Right ventricle myocardium inferior (tissue), 1 donor: ENCODE measurements around the gene LRP8. TPM values are rescaled to one million over a fixed set of nuclear protein-coding genes. Genes with fewer than 3 reads are reported as not detected.

ENCODE experiments used
- ATAC-seq: fragments of 200-7000 bp; cut with Tn5 transposase; one replicate; pipeline ENCODE4 v1.9.1; 2020; ENCODE audit warnings: mild to moderate bottlenecking, moderate library complexity
- DNase-seq: peaks from one replicate; pipeline ENCODE4 v3.0.0; 2021; ENCODE audit errors: missing footprints
- intact Hi-C: fragments of 100-400 bp; cut with DNase I; formaldehyde crosslinking; loops from one replicate; pipeline ENCODE4 v1.11.0; 2022
- total RNA-seq: library from RNA; stranded (reverse); fragmentation: NEBNext Ultra II Directional; extraction: Animal tissue kit (Norgen Biotek cat#: 25700); gene quantifications from one replicate; pipeline ENCODE4 v1.2.1, GENCODE V29; 2021
- donor health status: DM: no; HTN: yes; CAD: no; lungs with severe emphysema.

Gene LRP8
- total RNA-seq, 1 donor from 2014 or later: 1.2 TPM

DNA sequence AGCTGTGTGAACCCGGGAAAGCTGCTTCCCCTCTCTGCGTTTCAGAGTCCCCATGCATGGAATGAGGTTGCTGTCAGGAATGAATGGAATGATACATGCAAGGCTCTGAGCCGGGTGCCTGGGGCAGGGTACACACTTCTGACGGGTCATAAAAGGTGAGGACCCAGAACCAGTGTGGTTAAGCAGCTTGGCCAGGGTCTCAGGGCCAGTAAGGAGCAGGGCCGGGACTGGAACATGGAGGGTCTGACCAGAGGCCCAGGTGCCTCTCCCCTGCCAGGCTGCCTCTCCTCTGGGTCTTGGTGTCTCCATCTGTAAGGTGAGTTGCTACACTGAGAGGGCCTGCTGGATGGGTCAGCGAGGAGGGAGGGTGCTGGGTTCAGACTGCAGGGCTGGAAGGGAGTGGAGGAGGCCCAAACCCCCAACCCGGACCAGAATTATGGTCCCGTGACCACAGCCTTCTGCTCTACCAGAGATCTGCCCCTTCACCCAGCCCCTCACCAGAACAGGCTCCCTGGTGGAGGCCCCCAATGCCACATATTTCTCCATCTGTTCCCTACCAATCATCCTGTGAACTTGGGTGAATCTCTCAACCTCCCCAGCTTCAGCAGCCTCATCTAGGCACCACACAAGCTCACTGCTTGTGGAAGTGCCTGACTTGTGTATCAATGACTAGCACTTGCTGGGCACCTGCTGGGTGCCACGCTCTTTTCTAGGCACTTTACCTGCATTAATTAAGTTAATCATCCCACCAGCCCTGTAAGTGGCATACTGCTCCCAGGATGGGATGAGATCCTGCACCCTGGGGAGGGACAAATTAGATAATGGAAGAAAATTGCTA is 16.2 kb upstream of the LRP8 start:
- intact Hi-C loops: no loop called here
- ATAC-seq: no peak
- no peak for DNase-seq

DNA sequence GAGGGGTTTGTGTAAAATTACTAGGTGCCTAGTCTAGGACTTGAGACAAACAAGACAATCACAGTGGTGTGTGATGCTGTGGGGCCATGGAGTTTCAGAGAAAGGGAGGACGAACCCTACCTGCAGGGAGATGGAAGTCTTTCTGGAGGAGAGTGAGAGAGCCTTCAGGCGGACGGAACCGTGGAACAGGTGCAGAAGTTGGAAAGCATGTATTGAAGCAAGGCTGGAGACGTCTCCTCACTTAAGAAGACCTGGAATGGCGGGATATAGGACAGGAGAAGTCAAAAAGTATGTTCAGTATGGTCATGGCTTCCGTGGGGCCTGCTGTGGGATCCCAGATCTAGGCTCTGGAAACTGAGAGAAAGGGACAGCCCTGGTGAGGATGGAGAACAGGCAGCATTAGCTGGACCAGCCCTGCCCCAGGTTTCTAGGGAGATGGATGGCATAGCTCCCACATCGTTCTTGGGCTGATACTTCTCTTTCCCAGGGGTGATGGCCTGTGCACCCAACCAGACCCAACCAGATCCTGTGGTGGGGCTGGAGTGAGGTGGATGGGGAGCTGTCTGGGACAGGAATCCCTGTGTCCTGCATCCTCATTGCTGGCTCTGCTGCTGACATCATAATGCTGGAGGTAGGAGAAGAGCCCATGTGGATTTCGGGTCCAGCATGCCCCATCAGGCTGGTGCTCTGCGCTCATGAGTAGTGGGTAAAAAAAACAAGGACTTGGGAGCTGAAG is 15.0 kb upstream of the LRP8 start:
- DNase-seq: no peak
- intact Hi-C loops: no loop called here
- ATAC-seq: no peak

DNA sequence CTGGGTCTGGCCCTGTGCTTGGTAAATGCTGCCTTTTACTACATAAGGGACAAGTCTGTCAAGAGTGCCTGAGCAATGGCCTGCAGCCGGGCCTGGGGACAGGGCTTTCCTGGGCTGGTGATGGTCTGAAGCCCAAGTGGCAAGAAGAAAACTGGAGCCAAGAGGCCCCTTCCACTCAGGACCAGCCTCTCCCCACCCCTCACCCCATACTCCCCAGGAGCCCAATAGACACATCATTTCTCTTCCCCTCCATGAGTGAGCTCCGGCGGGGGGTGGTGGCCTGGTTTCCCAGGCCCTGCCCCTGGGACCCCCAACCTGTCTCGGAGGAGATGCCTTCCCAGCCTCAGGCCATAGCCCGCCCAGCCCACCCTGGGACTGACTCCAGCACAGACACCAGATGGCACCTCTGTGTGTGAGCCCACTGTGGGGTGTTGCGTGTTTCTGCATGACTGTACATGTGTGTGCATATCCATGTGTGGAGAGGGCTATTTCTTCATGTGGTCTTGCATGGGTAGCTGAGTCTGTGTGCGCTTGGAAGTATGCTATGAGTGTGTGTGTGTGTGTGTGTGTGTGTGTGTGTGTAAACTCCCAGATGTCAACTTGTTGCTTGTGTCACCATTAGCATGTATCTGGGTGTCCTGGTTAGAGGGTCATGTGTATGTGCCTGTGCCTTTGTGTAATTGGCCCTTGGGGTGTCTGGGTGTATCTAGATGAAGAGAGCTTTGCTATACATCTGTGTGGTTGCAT is 14.3 kb upstream of the LRP8 start:
- DNase-seq (peak; percentile 25), ATAC-seq (no peak)
- intact Hi-C loops: no loop called here

DNA sequence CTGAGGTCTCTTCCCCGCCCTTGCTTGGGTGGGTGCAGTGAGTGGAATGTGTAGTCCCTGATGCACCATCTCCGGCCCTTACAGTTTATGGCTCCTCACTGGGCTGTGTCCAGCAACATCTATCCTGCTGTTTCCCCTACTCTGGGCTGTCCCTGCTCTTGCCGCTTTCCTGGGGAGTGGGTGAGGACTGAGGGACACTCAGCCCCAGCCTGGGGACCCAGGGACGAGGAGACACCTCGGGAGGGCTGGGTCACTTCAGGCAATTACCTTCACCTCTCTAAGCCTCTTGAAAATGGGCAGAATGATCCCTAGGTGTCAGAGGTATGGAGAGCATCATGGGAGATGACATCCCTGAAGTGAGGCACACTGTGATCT is 13.6 kb upstream of the LRP8 start:
- DNase-seq (no peak), ATAC-seq (no peak)
- intact Hi-C loops: no loop called here

DNA sequence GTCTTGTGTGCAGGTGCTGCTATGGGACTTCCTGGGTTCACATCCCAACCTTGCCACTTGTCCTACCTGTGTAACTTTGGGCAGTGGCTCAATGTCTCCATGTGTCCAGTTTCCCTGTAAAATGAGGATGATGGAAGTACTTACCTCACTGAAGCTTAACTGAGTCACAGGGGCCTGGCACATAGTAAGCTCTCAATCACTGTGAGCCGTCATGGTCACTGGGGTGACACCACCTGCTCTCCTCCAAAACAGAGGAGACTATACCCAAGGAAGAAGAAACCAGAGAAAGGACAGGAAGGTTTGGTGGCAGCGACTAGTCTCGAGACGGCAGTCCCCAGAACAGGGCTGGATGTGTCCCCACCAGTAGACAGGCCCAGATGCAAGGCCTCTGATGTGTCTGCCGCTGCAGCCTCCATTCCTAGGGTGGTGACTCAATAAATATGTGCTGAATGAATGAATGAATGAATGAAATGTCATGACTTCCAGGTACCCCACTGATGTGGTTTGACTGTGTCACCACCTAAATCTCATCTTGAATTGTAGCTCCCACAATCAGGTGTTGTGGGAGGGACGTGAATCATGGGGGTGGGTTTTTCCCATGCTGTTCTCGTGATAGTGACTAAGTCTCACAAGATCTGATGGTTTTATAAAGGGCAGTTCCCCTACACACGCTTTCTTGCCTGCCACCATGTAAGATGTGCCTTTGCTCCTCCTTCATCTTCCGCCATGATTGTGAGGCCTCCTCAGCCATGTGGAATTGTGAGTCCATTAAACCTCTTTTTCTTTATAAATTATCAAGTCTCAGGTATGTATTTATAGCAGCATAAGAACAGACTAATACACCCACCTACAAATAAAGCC is 13.0 kb upstream of the LRP8 start:
- no peak for DNase-seq
- intact Hi-C loops: no loop called here
- no peak for ATAC-seq

DNA sequence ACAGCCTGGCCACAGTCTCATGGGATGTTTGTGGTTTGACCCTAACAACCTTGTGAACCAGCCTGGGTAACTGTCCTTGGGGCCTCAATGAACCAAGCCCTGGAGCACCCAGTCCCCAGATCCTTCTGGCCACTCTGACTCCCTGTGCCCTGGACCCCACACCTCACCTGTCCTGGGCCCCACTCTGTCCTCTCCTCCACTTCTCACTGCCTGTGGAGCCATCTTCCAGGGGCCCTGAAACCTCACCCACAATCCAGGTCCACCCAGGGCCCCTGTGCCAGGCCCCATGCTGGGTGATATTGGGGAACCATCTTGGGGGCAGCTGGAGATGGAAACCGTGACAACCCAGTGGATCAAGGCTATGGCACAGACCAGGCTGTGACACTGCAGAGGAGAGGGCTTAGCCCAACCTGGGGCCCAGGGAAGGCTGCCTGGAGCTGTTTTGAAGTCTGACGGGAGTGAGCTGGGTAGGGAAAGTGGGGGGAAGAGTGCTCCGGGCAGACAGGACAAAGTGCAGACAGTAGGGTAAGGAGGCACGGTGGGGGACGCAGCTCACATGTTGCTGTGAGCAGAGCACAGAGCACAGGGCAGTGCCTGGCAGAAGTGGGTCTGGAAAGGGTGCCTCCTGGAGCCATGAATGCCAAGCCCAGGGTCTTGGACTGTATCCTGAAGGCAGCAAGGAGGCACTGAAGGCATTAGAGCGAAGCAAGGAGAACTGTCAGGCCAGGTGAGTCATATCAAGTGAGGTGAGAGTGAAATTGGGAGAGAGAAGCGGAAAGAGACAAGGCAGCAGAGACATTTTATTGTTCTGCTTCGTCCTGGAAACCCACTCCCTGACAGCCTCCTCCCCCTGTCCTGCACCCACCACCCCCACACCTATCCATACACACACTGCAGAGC is 12.1 kb upstream of the LRP8 start:
- no peak for ATAC-seq
- no peak for DNase-seq
- intact Hi-C loops: no loop called here

DNA sequence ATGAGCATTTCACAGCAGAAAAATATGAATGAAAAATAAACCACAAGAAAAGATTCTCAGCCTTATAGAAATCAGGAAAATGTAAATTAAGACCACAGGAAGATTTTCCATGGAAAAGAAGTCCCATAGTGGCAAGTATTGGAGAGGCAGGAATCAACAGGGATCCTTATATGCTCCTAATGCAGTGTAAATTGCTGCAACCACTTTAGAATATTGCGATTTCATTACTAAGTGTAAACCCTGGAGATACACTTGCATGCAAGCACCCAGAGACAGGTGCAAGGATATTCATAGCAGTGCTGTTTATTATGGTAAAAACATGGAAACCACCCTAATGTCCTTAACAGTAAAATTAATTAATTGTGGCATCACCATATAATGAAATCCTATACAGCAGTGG is 10.6 kb upstream of the LRP8 start:
- intact Hi-C loops: no loop called here
- DNase-seq (no peak), ATAC-seq (no peak)

DNA sequence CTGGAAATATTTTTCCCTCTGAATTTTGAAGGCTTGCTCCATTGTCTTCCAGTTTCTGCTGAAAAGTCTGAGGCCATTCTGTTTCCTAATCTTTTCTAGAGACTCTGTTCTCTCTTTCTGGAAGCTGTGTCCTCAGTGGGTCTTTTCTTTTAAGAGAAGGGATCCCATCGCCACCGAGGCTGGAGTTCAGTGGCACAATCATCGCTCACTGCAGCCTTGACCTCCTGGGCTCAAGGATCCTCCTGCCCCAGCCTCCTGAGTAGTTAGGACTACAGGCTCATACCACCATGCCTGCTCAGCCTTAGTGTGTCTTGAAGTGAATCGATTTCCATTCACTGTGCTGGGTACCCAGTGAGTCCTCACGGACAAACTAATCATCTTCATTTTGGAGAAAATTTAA is 9.6 kb upstream of the LRP8 start:
- DNase-seq: no peak
- intact Hi-C loops: no loop called here
- no peak for ATAC-seq

DNA sequence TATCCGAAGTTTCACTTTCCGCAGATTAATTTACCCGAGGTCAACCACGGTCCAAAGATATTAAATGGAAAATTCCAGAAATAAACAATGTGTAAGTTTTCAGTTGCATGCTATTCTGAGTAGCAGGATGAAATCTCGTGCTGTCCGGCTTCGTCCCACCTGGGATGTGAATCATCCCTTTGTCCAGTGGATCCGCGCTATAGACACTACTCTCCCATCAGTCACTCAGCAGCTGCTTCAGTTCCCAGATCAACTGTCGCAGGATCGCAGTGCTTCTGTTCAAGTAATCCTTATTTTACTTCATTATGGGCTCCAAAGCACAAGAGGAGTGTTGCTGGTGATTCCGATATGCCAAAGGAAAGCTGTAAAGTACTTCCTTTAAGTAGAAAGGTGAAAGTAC is 8.3 kb upstream of the LRP8 start:
- no peak for ATAC-seq
- DNase-seq: no peak
- intact Hi-C loops: no loop called here

DNA sequence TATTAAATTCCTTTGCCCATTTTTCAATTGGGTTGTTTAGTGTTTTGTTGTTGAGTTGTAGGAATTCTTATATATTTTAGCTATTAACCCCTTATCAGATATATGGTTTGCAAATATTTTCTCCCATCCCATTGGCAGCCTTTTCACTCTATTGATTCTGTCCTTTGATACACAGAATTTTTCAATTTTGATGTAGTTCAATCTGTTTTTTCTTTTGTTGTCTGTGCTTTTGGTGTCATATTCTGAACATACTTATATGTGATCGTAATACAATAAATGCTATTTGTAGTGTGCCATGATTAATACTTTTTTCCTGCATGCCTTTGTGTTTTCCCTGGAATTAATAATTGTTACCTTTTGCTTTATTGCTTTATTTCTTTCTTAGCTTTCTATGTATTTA is 7.8 kb upstream of the LRP8 start:
- no peak for DNase-seq
- intact Hi-C loops: no loop called here
- no peak for ATAC-seq

DNA sequence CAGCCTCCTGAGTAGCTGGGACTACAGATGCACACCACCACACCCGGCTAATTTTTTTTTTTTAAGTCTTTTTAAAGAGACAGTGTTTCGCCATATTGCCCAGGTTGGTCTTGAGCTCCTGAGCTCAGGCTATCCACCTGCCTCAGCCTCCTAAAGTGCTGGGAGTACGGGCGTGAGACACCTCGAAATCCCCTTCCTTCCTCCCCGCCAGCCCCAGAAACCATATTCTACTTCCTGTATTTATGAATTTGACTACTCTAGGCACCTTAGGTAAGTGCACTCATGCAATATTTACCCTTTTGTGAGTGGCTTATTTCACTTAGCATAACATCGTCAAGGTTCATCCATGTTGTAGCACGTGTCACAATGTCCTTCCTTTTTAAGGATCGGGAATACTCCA is 6.9 kb upstream of the LRP8 start:
- intact Hi-C loops: no loop called here
- DNase-seq: peak; percentile 17
- ATAC-seq: no peak

DNA sequence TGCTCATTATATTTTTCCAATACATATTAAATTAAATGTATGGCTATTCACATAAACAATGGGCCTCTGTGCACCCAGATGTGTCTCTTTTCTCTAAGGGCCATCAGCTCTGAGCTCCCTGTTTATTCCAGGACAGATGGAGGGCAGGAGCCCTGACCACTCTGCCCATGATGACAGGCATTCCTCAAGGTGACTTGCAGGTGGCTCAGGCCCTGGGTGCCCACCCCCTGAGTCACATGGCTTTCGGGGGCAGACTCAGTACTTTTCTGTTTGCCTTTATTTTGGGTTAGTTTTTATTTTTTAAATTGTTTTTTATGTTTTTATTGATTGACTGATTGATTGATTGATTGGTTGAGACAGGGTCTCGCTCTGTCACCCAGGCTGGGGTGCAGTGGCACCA is 6.4 kb upstream of the LRP8 start:
- intact Hi-C loops: no loop called here
- DNase-seq: peak; percentile 9

DNA sequence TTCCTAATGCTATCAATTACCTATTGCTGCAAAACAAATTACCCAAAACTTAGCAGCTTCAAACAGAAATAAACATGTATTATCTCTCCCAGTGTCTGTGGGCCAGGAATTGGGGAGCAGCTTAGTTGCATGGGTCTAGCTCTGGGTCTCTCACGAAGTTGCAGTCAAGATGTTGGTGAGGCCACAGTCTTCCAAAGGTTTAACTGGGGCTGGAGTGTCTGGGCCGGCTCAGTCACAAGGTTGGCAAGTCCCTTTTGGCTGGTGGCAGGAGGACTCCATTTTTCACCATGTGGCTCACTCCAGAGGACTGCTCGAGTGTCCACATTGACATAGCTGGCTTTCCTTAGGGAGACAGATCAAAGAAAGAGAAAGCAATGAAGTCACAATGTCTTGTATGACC is 5.0 kb upstream of the LRP8 start:
- intact Hi-C loops: no loop called here
- no peak for ATAC-seq
- DNase-seq: peak; percentile 20

More for the DNA sequence above, 6.4 kb upstream of the LRP8 start:
- no peak for ATAC-seq

DNA sequence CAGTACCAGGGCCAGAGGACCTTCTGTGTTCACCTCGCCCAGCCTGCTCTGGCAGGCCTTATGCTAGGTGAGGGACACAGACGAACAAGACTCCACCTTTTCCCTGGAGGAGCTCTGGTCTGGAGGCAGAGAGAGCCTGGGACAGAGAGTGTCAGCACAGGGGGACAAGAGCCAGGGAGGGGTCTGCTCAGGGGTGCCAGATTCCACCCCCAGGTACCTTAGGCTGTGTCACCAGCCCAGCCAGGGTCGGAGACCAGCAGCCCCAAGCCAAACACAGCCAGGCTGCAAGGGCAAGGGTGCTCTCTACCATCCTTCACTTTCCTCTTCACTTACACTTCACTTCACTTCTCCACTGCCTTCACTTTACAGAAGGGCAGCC is 4.3 kb upstream of the LRP8 start:
- ATAC-seq: no peak
- DNase-seq: no peak
- intact Hi-C loops: no loop called here

DNA sequence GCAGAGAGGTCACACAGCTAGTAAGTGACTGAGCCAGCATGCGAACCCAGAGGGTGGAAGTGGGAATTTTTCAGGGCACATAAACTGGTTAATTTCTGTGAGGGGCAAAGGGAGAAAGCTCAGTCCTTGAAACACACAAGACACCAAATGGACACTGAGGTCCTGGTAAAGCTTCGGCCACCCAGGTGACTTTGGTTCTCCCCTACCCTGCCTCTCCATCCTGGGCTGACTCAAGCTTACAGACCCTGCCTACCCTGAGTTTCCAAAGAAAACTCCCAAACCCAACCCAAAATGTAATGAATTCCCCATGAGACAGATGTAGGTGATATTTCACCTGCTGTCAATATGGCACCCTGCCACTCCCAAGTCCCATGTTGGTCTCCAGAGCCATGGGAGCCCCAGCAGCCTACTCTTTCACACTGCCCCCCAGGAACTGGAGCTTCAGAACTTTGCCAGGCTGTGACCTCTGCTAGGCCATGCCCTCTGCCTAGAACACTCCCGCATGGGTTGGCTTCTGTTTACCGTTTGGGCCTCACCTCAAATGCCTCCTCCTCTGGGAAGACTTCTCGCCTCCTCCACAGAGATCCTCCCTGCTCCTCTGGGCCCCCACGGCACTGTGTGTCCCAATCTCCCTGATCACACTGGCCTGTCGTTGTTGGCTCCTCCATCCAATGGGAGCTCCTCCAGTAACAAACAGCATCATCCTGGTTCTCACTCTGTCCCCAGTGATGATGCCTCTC is 3.7 kb upstream of the LRP8 start:
- DNase-seq (no peak), ATAC-seq (no peak)
- intact Hi-C loops: no loop called here

DNA sequence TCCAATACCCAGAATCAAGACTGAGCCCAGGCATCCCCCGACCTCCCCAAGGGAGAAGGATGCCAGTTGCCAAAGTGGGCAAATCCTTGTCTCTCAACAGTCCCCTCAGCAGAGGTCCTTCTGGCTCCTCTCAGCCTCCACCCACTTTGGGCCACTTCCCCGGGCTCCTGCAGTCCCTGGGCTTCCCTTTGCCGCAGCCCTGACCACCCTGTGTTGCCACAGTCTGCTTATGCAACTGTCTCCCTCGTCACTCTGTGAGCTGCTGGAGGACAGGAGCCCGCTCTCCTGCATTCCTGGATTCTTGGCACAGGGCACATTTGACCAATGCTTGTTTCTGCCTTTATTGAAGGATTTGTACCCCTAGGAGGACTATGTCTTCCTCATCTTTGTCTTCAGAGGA is 2.9 kb upstream of the LRP8 start:
- DNase-seq (peak; percentile 46), ATAC-seq (no peak)
- intact Hi-C loops: no loop called here
